ENCODE measurements around the gene NFE2L2. TPM values are rescaled to one million over a fixed set of nuclear protein-coding genes. Genes with fewer than 3 reads are reported as not detected.

The NFE2L2 gene
- total RNA-seq, 4 donors from 2014 or later = 55.5 to 111 (median 89.2) TPM

GRCh38 chr2:177262092-177262491 is 2.4 kb downstream of the NFE2L2 start:
- no peak for ATAC-seq
- no peaks in the 10 kb centered on the region for H3K9me3 ChIP-seq
- H3K36me3 ChIP-seq = no peaks in the 10 kb centered on the region
- peaks cover 0 to 67% (median 33%) of the 10 kb centered on the region in 3 donors for H3K4me1 ChIP-seq
- WGBS, 2 donors (ENCODE audit: low coverage in 1 of 2) = 0 to 5% methylated on average over 2 of the region's 2 CpGs
- no peaks in the 10 kb centered on the region for H3K27me3 ChIP-seq
- H3K4me3 ChIP-seq = peak overlapping the region; percentile 88 to 100
- peak overlapping the region; percentile 97 to 100 (median 99) for H3K27ac ChIP-seq
- TF ChIP-seq POLR2AphosphoS5 (IDR thresholded peaks at IDR 0.05) (no peak), EP300 (IDR thresholded peaks at IDR 0.05) (no peak), POLR2A (IDR thresholded peaks at IDR 0.05) (no peak), CTCF (IDR thresholded peaks at IDR 0.05) (no peak)

GRCh38 chr2:177261116-177262060 is 3.1 kb downstream of the NFE2L2 start:
- no peaks in the 10 kb centered on the region for H3K36me3 ChIP-seq
- H3K27ac ChIP-seq = peak overlapping the region; percentile 97 to 100 (median 99)
- WGBS, 2 donors (ENCODE audit: low coverage in 1 of 2) = 5 to 7% methylated on average over 5 of the region's 5 CpGs
- no peaks in the 10 kb centered on the region for H3K9me3 ChIP-seq
- no peak for ATAC-seq
- H3K4me1 ChIP-seq = peaks cover 0 to 69% (median 37%) of the 10 kb centered on the region in 3 donors
- H3K27me3 ChIP-seq = no peaks in the 10 kb centered on the region
- no peak for TF ChIP-seq POLR2AphosphoS5 (IDR thresholded peaks at IDR 0.05)
- TF ChIP-seq POLR2A (IDR thresholded peaks at IDR 0.05) = no peak
- TF ChIP-seq EP300 (IDR thresholded peaks at IDR 0.05) = no peak
- TF ChIP-seq CTCF (IDR thresholded peaks at IDR 0.05) = no peak
- H3K4me3 ChIP-seq = peak overlapping the region; percentile 88 to 100

GRCh38 chr2:177260379-177260778 is 4.1 kb downstream of the NFE2L2 start:
- peak overlapping the region in 1 of 2 donors; percentile 100 for H3K4me3 ChIP-seq
- no peaks in the 10 kb centered on the region for H3K36me3 ChIP-seq
- 40% methylated on average over 1 of the region's 1 CpG; no CpG with 5 or more reads in 1 of the 2 donors for whole genome bisulfite sequencing, 2 donors (ENCODE audit: low coverage in 1 of 2)
- H3K27me3 ChIP-seq = no peaks in the 10 kb centered on the region
- no peak for TF ChIP-seq POLR2AphosphoS5 (IDR thresholded peaks at IDR 0.05)
- TF ChIP-seq POLR2A (IDR thresholded peaks at IDR 0.05) = no peak
- TF ChIP-seq CTCF (IDR thresholded peaks at IDR 0.05) = no peak
- TF ChIP-seq EP300 (IDR thresholded peaks at IDR 0.05) = no peak
- H3K9me3 ChIP-seq = no peaks in the 10 kb centered on the region
- H3K4me1 ChIP-seq = peaks cover 0 to 69% (median 37%) of the 10 kb centered on the region in 3 donors
- H3K27ac ChIP-seq = peak overlapping the region in 3 of 4 donors; percentile 31 to 100 (median 100)
- ATAC-seq = no peak

- TF ChIP-seq POLR2AphosphoS5 (IDR thresholded peaks at IDR 0.05) (no peak), EP300 (IDR thresholded peaks at IDR 0.05) (no peak), CTCF (IDR thresholded peaks at IDR 0.05) (no peak), POLR2A (IDR thresholded peaks at IDR 0.05) (no peak)
- no peak for ATAC-seq
- H3K4me1 ChIP-seq = peaks cover 10 to 92% (median 53%) of the 10 kb centered on the region in 3 donors
- H3K4me3 ChIP-seq = no peak overlapping the region
- 86 to 94% methylated on average over 2 of the region's 2 CpGs for WGBS, 2 donors (ENCODE audit: low coverage in 1 of 2)
- H3K27me3 ChIP-seq = no peaks in the 10 kb centered on the region
- no peaks in the 10 kb centered on the region for H3K9me3 ChIP-seq
- H3K36me3 ChIP-seq = no peaks in the 10 kb centered on the region
- no peak overlapping the region for H3K27ac ChIP-seq
Measured at GRCh38 chr2:177258059-177258458, 6.5 kb downstream of the NFE2L2 start.
